Measurements from ENCODE around the gene JAKMIP1. TPM values are rescaled to one million over a fixed set of nuclear protein-coding genes. Genes with fewer than 3 reads are reported as not detected.

The JAKMIP1 gene
- total RNA-seq, 1 donor from 2014 or later = 0.13 TPM

DNA sequence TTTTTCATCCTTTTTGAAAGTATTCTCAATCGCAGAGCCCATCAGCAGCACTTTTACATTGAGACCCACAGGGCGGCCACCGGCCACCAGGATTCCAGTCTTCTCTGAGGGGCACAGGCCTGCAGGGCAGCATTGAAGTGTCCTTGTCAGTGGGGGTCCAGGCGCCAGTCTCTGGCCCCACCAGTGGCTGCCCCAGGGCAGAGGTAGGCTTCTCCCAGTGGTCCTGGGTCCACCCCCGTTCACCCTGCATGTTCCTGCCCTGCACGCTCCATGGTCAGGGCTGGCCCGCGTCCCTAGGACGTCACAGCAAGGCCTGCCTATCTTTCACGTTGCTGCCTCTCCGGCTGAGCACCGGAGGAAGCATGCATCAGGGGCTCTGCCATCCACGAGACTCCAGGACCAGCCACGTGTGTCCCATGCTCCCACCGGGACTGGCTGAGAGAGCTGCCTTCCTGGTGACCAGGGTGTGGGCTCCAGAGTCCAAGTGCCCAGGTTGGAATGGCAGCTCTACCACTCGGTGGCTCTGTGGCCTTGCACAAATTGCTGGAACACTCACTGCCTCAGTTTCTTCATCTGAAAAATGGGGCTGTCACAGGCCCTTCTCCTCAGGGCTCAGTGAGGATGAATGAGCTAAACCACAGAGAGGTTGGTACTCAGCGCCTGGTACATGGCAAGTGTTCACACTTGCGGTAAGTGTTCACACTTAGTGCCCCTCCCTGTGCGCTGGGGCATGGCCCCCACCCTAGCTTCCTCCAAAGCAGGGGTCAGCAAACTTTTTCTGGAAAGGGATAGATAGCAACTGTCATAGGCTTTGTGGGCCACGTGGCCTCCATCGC is 30.7 kb upstream of the JAKMIP1 start:
- ATAC-seq (ENCODE audit: low read depth) (no peak), DNase-seq (no peak)
- intact Hi-C loops (cut with micrococcal nuclease) = no loop called here
- Mint-ChIP-seq H3K4me1 (no peaks in the 10 kb centered on the region), H3K36me3 (ENCODE audit: low read depth) (no peaks in the 10 kb centered on the region), H3K27me3 (peaks cover 9% of the 10 kb centered on the region), H3K4me3 (no peak overlapping the region), H3K9me3 (no peaks in the 10 kb centered on the region), H3K27ac (no peak overlapping the region)
- POLR2A ChIA-PET = no interaction called here
- CTCF ChIA-PET = no interaction called here
- TF ChIP-seq, protein P1, sequence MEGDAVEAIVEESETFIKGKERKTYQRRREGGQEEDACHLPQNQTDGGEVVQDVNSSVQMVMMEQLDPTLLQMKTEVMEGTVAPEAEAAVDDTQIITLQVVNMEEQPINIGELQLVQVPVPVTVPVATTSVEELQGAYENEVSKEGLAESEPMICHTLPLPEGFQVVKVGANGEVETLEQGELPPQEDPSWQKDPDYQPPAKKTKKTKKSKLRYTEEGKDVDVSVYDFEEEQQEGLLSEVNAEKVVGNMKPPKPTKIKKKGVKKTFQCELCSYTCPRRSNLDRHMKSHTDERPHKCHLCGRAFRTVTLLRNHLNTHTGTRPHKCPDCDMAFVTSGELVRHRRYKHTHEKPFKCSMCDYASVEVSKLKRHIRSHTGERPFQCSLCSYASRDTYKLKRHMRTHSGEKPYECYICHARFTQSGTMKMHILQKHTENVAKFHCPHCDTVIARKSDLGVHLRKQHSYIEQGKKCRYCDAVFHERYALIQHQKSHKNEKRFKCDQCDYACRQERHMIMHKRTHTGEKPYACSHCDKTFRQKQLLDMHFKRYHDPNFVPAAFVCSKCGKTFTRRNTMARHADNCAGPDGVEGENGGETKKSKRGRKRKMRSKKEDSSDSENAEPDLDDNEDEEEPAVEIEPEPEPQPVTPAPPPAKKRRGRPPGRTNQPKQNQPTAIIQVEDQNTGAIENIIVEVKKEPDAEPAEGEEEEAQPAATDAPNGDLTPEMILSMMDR (IDR thresholded peaks at IDR 0.05) = no peak

- H3K4me1 Mint-ChIP-seq = no peaks in the 10 kb centered on the region
- ChIA-PET POLR2A (no interaction called here), CTCF (no interaction called here)
- peaks cover 14% of the 10 kb centered on the region for H3K27me3 Mint-ChIP-seq
- DNase-seq (no peak), ATAC-seq (ENCODE audit: low read depth) (no peak)
- no peak overlapping the region for H3K4me3 Mint-ChIP-seq
- H3K27ac Mint-ChIP-seq = no peak overlapping the region
- TF ChIP-seq, protein P1 (IDR thresholded peaks at IDR 0.05) = no peak
- H3K9me3 Mint-ChIP-seq = no peaks in the 10 kb centered on the region
- intact Hi-C loops (cut with micrococcal nuclease) = no loop called here
- no peaks in the 10 kb centered on the region for H3K36me3 Mint-ChIP-seq (ENCODE audit: low read depth)
Observed at GRCh38 chr4:6230502-6230785, 30.1 kb upstream of the JAKMIP1 start.

GRCh38 chr4:6229671-6230501 is 29.5 kb upstream of the JAKMIP1 start:
- Mint-ChIP-seq H3K27me3 (peaks cover 14% of the 10 kb centered on the region), H3K9me3 (no peaks in the 10 kb centered on the region), H3K27ac (no peak overlapping the region), H3K4me1 (no peaks in the 10 kb centered on the region), H3K4me3 (no peak overlapping the region), H3K36me3 (ENCODE audit: low read depth) (no peaks in the 10 kb centered on the region)
- ATAC-seq (ENCODE audit: low read depth) (no peak), DNase-seq (no peak)
- TF ChIP-seq, protein P1 (IDR thresholded peaks at IDR 0.05) = no peak
- POLR2A ChIA-PET = no interaction called here
- intact Hi-C loops (cut with micrococcal nuclease) = no loop called here
- CTCF ChIA-PET = no interaction called here

DNA sequence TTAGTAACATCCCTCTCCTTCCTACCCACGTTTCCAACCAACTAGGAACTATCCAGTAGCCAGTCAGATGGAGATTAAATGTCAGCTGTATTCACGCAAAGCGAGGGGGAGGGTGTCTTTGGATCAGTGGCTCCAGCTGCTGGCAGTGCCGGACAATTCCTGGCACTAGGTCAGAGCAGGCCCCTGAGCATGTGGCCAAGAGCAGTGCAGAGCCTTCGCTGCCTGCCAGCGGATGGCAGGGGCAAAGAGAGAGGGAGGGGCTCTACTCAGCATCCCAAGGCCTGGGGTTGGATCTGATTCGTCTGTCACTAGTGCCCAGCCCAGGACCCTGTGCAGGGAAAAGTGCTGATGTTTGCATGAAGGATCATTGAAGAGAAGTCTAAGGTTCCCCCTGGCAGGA is 28.7 kb upstream of the JAKMIP1 start:
- no peak for DNase-seq
- Mint-ChIP-seq H3K27ac (no peak overlapping the region), H3K4me1 (no peaks in the 10 kb centered on the region), H3K4me3 (no peak overlapping the region), H3K27me3 (peaks cover 18% of the 10 kb centered on the region), H3K36me3 (ENCODE audit: low read depth) (no peaks in the 10 kb centered on the region), H3K9me3 (no peaks in the 10 kb centered on the region)
- ChIA-PET CTCF (no interaction called here), POLR2A (no interaction called here)
- intact Hi-C loops (cut with micrococcal nuclease) = no loop called here
- TF ChIP-seq, protein P1 (IDR thresholded peaks at IDR 0.05) = no peak
- no peak for ATAC-seq (ENCODE audit: low read depth)

Data from activated B cell treated with CpG ODN at 0.5 μM for 24 hours (primary cell).